ENCODE results near the gene PTPA.
"Not testable (repeated sequence)": the region's sequence is repeated elsewhere in the genome, so short reads cannot be mapped to it uniquely, and the experiment has no call there.

PTPA gene

GRCh38 chr9:129109952-129110739 lies 1.1 kb upstream of the PTPA start:
- no peak for FAIRE-seq

GRCh38 chr9:129111528-129112151 lies 425 bp downstream of the PTPA start:
- FAIRE-seq = no peak

- FAIRE-seq = not testable (repeated sequence)
Observed at GRCh38 chr9:129112526-129112925, 1.3 kb downstream of the PTPA start.

- FAIRE-seq = no peak
Observed at GRCh38 chr9:129113645-129114304, 2.6 kb downstream of the PTPA start.

- FAIRE-seq = no peak
Observed at GRCh38 chr9:129118799-129119198, 7.6 kb downstream of the PTPA start.

- no peak for FAIRE-seq
Observed at GRCh38 chr9:129121483-129121882, 10.3 kb downstream of the PTPA start.

GRCh38 chr9:129122133-129122532 lies 10.9 kb downstream of the PTPA start:
- no peak for FAIRE-seq

- FAIRE-seq = not testable (repeated sequence)
Observed at GRCh38 chr9:129122976-129123375, 11.8 kb downstream of the PTPA start.

- FAIRE-seq = no peak
Observed at GRCh38 chr9:129124506-129125069, 13.4 kb downstream of the PTPA start.

- no peak for FAIRE-seq
Observed at GRCh38 chr9:129125478-129125877, 14.3 kb downstream of the PTPA start.

- FAIRE-seq = no peak
Observed at GRCh38 chr9:129126749-129127618, 15.8 kb downstream of the PTPA start.

- no peak for FAIRE-seq
Observed at GRCh38 chr9:129128689-129129088, 17.5 kb downstream of the PTPA start.

- not testable (repeated sequence) for FAIRE-seq
Observed at GRCh38 chr9:129130271-129130670, 19.1 kb downstream of the PTPA start.

- FAIRE-seq = no peak
Observed at GRCh38 chr9:129130791-129131190, 19.6 kb downstream of the PTPA start.

GRCh38 chr9:129131300-129132145 lies 20.3 kb downstream of the PTPA start:
- FAIRE-seq = no peak

GRCh38 chr9:129133082-129133481 lies 21.9 kb downstream of the PTPA start:
- FAIRE-seq = no peak

- FAIRE-seq = no peak
Observed at GRCh38 chr9:129135476-129135875, 24.3 kb downstream of the PTPA start.

GRCh38 chr9:129136446-129137035 lies 25.3 kb downstream of the PTPA start:
- FAIRE-seq = no peak

GRCh38 chr9:129137292-129138143 lies 26.3 kb downstream of the PTPA start:
- FAIRE-seq = no peak

- FAIRE-seq = no peak
Observed at GRCh38 chr9:129138144-129138462, 26.9 kb downstream of the PTPA start.
